DOHH2 (cell line): ENCODE results near the gene LIG4.
"Not testable (repeated sequence)": the region's sequence is repeated elsewhere in the genome, so short reads cannot be mapped to it uniquely, and the experiment has no call there.

Experiments used
- H3F3A ChIP-seq: fragments of 200-600 bp; sonication (generic), shearing (Covaris generic); 2 replicates; pipeline ENCODE4 v1.6.0; 2016; ENCODE audit warnings: antibody characterized with exemption, mild to moderate bottlenecking; ENCODE audit not compliant: control insufficient read depth, insufficient read depth
- H3K27ac ChIP-seq: fragments of 200-600 bp; sonication (generic); 2 replicates; pipeline ENCODE4 v1.5.1; 2014; ENCODE audit warnings: low read depth, mild to moderate bottlenecking, low read length, moderate library complexity
- H3K27me3 ChIP-seq: fragments of 200-600 bp; sonication (generic); 2 replicates; pipeline ENCODE4 v1.6.1; 2014; ENCODE audit warnings: mild to moderate bottlenecking, low read length, mixed read lengths; ENCODE audit not compliant: control insufficient read depth
- H3K36me3 ChIP-seq: fragments of 200-600 bp; sonication (generic); 2 replicates; pipeline ENCODE4 v1.6.1; 2014; ENCODE audit warnings: mild to moderate bottlenecking, low read length, moderate library complexity, mixed read lengths; ENCODE audit not compliant: control insufficient read depth
- H3K4me1 ChIP-seq: fragments of 200-600 bp; sonication (generic); 2 replicates; pipeline ENCODE4 v1.6.1; 2014; ENCODE audit warnings: mild to moderate bottlenecking, low read length, mixed read lengths; ENCODE audit not compliant: control insufficient read depth
- H3K4me2 ChIP-seq: fragments of 200-600 bp; sonication (generic); 2 replicates; pipeline ENCODE4 v1.6.0; 2014; ENCODE audit warnings: mild to moderate bottlenecking, low read length, moderate library complexity
- H3K4me3 ChIP-seq: fragments of 200-600 bp; sonication (generic); 2 replicates; pipeline ENCODE4 v1.5.1; 2014; ENCODE audit warnings: mild to moderate bottlenecking, low read length, mixed read lengths
- H3K79me2 ChIP-seq: fragments of 200-600 bp; sonication (generic); 2 replicates; pipeline ENCODE4 v1.6.1; 2014; ENCODE audit warnings: mild to moderate bottlenecking, low read length, mixed read lengths; ENCODE audit not compliant: control insufficient read depth
- H3K9me2 ChIP-seq: fragments of 200-600 bp; sonication (generic); replicated peaks from 2 replicates; pipeline ENCODE4 v1.6.1; 2014; ENCODE audit warnings: mild to moderate bottlenecking, low read length, mixed read lengths; ENCODE audit not compliant: control insufficient read depth
- H3K9me3 ChIP-seq: fragments of 200-600 bp; sonication (generic); 2 replicates; pipeline ENCODE4 v1.6.1; 2014; ENCODE audit warnings: antibody characterized with exemption, low read length, mixed read lengths; ENCODE audit not compliant: control insufficient read depth, insufficient read depth
- H4K20me1 ChIP-seq: fragments of 200-600 bp; sonication (generic); 2 replicates; pipeline ENCODE4 v1.6.0; 2014; ENCODE audit warnings: low read depth, mild to moderate bottlenecking, antibody characterized with exemption, low read length, moderate library complexity; ENCODE audit not compliant: control insufficient read depth, insufficient read depth
- EZH2phosphoT487 ChIP-seq: fragments of 200-600 bp; sonication (generic); IDR thresholded peaks from 2 replicates; pipeline ENCODE4 v1.6.1; 2017; ENCODE audit warnings: borderline replicate concordance, mild to moderate bottlenecking, antibody characterized with exemption, low read length, moderate library complexity, mixed read lengths
- TF ChIP-seq, protein P1 (sequence below): fragments of 200-600 bp; sonication (generic); IDR thresholded peaks from one replicate; pipeline ENCODE4 v1.5.1; 2014; ENCODE audit warnings: antibody characterized with exemption, mild to moderate bottlenecking, low read depth, low read length; ENCODE audit not compliant: poor library complexity, severe bottlenecking

LIG4 gene

DNA sequence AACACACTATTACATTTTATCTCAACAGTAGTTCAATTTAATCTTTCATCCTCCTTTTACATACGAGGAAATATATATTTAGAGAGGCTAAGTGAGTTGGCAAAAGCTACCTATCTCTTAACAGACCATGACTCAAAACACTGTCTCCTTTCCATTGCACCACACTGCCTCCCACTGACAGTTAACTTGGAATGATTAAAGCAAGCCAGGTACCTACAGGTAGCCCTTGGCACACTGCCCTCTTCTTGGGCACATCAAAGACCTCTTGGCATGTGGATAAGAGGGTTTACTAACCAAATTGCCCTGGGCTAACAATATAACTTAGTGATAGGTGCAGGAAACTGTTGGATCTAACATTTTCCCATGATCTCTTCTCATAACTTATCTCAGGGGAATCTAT is 4.7 kb upstream of the LIG4 start:
- Histone ChIP-seq H3K9me2 (no peaks in the 10 kb centered on the region), H3K9me3 (no peaks in the 10 kb centered on the region), H3K4me1 (peaks cover 36% of the 10 kb centered on the region), H3K4me2 (peak overlapping the region; percentile 91), H4K20me1 (peaks cover 12% of the 10 kb centered on the region), H3K36me3 (peaks cover 7% of the 10 kb centered on the region), H3K4me3 (peak overlapping the region; percentile 97; the same call in 1 of the 2 replicates), H3F3A (peaks cover 10% of the 10 kb centered on the region), H3K27me3 (no peaks in the 10 kb centered on the region), H3K79me2 (peaks cover 86% of the 10 kb centered on the region), H3K27ac (no peak overlapping the region)
- TF ChIP-seq EZH2phosphoT487, result no peak
- TF ChIP-seq, protein P1, sequence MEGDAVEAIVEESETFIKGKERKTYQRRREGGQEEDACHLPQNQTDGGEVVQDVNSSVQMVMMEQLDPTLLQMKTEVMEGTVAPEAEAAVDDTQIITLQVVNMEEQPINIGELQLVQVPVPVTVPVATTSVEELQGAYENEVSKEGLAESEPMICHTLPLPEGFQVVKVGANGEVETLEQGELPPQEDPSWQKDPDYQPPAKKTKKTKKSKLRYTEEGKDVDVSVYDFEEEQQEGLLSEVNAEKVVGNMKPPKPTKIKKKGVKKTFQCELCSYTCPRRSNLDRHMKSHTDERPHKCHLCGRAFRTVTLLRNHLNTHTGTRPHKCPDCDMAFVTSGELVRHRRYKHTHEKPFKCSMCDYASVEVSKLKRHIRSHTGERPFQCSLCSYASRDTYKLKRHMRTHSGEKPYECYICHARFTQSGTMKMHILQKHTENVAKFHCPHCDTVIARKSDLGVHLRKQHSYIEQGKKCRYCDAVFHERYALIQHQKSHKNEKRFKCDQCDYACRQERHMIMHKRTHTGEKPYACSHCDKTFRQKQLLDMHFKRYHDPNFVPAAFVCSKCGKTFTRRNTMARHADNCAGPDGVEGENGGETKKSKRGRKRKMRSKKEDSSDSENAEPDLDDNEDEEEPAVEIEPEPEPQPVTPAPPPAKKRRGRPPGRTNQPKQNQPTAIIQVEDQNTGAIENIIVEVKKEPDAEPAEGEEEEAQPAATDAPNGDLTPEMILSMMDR, result peak; percentile 28

DNA sequence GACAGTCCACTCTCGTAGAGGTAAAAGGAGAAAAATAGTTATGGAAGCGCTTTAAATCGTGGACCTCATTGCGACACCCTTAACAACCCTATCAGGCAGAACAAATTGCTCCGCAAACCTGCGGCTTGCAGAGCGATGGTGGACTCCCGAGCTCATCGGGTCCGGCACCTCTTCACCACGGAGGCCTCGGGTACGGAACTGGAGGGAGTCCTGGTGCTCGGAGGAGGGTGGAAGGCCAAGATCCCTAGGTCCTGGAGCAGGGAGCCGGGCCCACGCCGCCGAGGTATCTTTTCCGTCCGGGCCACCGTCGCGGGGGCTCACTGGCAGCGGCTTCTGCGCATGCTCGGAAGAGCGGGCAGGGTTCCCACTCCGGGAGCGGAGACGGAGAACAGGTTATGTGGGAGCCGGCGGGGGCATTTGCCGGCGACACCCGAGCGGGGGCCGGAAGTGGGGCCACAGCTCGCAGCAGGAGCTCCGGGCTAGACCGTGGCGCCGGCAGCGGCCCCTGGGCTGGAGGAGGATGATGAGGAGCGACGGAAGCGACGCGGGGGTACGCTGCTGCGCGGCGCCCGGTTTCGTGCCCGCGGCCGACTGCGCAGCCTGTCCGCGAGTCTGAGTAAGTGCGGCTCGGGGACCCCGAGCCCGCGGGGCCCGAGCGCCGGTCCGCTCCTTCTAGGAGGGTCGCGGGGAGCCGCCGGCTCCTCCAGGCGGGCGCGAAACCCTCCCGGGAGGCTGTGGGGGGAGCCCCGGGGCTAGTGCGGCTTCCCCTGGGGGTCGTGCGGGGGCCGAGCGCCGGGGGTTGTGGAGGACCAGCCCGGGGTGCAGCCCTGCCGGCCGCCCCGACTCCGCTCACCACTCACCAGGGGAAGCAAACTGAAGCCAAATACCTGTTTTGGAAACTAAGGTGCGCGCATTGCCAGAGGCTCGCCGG is 3.0 kb upstream of the LIG4 start, which contains the start of gene ABHD13:
ABHD13 (plus strand) TSS at position 349 of the 931 bp plus-strand sequence. CDS start 10,827 bp downstream, outside the sequence.
- Histone ChIP-seq H3K36me3 (peaks cover 7% of the 10 kb centered on the region), H4K20me1 (peaks cover 12% of the 10 kb centered on the region), H3K9me3 (no peaks in the 10 kb centered on the region), H3F3A (peaks cover 22% of the 10 kb centered on the region), H3K4me3 (peak within 1 kb of the TSS; percentile 97), H3K27ac (peak within 1 kb of the TSS; percentile 72), H3K9me2 (no peaks in the 10 kb centered on the region), H3K4me1 (peaks cover 50% of the 10 kb centered on the region), H3K4me2 (peak within 1 kb of the TSS; percentile 91), H3K27me3 (no peaks in the 10 kb centered on the region), H3K79me2 (peaks cover 75% of the 10 kb centered on the region)
- TF ChIP-seq EZH2phosphoT487, result no peak
- TF ChIP-seq, protein P1, result peak; percentile 19

DNA sequence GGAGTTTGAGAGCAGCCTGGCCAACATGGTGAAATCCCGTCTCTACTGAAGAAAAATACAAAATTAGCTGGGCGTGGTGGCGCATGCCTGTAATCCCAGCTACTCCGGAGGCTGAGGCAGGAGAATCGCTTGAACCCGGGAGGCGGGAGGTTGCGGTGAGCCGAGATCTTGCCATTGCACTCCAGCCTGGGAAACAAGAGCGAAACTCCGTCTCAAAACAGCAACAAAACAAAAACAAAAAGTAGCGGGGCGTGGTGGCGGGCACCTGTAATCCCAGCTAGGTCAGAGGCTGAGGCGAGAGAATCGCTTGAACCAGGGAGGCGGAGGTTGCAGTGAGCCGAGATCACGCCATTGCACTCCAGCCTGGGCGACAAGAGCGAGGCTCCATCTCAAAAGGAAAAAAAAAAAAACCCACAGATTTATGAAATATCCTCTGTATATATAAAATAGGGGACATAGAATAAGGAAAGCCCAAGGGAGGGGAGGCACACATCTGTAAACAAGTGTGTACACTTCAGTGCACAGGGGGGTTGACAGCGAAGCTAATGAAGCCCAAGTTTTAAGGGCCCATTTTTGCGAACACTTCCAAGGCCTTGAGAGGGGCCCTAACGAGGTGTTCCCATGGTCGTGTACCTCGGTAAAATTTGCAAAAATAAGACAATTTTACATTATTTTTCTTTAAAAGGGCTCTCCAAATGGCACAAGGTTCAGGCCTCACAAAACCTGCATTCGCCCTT is 2.1 kb upstream of the LIG4 start:
- H3K9me2 ChIP-seq, H3K9me3 ChIP-seq, H3K36me3 ChIP-seq, H3K27me3 ChIP-seq: not testable (repeated sequence)
- peak overlapping the region; percentile 72 for H3K27ac ChIP-seq
- H3K4me1 ChIP-seq, result peaks cover 57% of the 10 kb centered on the region
- peak overlapping the region; percentile 91 for H3K4me2 ChIP-seq
- peaks cover 69% of the 10 kb centered on the region for H3K79me2 ChIP-seq
- peaks cover 29% of the 10 kb centered on the region for H3F3A ChIP-seq
- H3K4me3 ChIP-seq, result peak overlapping the region; percentile 97
- H4K20me1 ChIP-seq, result peaks cover 12% of the 10 kb centered on the region
